ENCODE measurements around the gene GRPEL1.

GRPEL1 gene

GRCh38 chr4:7023486-7023885 lies 44.4 kb downstream of the GRPEL1 start:
- DNase-seq (ENCODE audit: low read depth), result no peak

- no peak for DNase-seq (ENCODE audit: low read depth)
Measured at GRCh38 chr4:7021930-7022664, 45.8 kb downstream of the GRPEL1 start.

- no peak for DNase-seq (ENCODE audit: low read depth)
Measured at GRCh38 chr4:7021355-7021754, 46.5 kb downstream of the GRPEL1 start.

- no peak for DNase-seq (ENCODE audit: low read depth)
Measured at GRCh38 chr4:7020856-7021255, 47.0 kb downstream of the GRPEL1 start.

- DNase-seq (ENCODE audit: low read depth), result no peak
Measured at GRCh38 chr4:7020290-7020689, 47.6 kb downstream of the GRPEL1 start.

- DNase-seq (ENCODE audit: low read depth), result no peak
Measured at GRCh38 chr4:7019367-7019766, 48.5 kb downstream of the GRPEL1 start.

- no peak for DNase-seq (ENCODE audit: low read depth)
Measured at GRCh38 chr4:7018281-7018680, 49.6 kb downstream of the GRPEL1 start.

GRCh38 chr4:7017446-7018048 lies 50.3 kb downstream of the GRPEL1 start:
- no peak for DNase-seq (ENCODE audit: low read depth)

- DNase-seq (ENCODE audit: low read depth), result no peak
Measured at GRCh38 chr4:7016512-7016911, 51.4 kb downstream of the GRPEL1 start.

- no peak for DNase-seq (ENCODE audit: low read depth)
Measured at GRCh38 chr4:7016086-7016485, 51.8 kb downstream of the GRPEL1 start.

- no peak for DNase-seq (ENCODE audit: low read depth)
Measured at GRCh38 chr4:7015383-7016035, 52.4 kb downstream of the GRPEL1 start.

GRCh38 chr4:7014815-7015214 lies 53.0 kb downstream of the GRPEL1 start:
- DNase-seq (ENCODE audit: low read depth), result no peak

GRCh38 chr4:7013175-7013574 lies 54.7 kb downstream of the GRPEL1 start:
- DNase-seq (ENCODE audit: low read depth), result no peak

GRCh38 chr4:7009564-7009963 lies 58.3 kb downstream of the GRPEL1 start:
- DNase-seq (ENCODE audit: low read depth), result no peak
